SK-N-SH (cell line): ENCODE data around the gene SORL1.

Experiments used
- CHD2 ChIP-seq: fragments of 150-350 bp; IDR thresholded peaks from 2 replicates; pipeline ENCODE4 v1.6.1; 2018; ENCODE audit warnings: low read length; ENCODE audit not compliant: partially characterized antibody
- EZH2phosphoT487 ChIP-seq: fragments of 200-600 bp; sonication (generic); IDR thresholded peaks from 2 replicates; pipeline ENCODE4 v1.6.1; 2017; ENCODE audit warnings: low read depth, mixed run types, mild to moderate bottlenecking, antibody characterized with exemption, moderate library complexity, borderline replicate concordance
- POLR2AphosphoS5 ChIP-seq: IDR thresholded peaks from 2 replicates; pipeline ENCODE4 v1.6.1; 2012; ENCODE audit warnings: low read depth, low read length
- RAD21 ChIP-seq: IDR thresholded peaks from 2 replicates; pipeline ENCODE4 v1.6.1; 2012; ENCODE audit warnings: mild to moderate bottlenecking, low read length
- TF ChIP-seq, protein P1 (sequence below): fragments of 200-600 bp; sonication (generic); IDR thresholded peaks from 2 replicates; pipeline ENCODE4 v1.6.1; 2017; ENCODE audit warnings: antibody characterized with exemption, mild to moderate bottlenecking, moderate library complexity

DNA sequence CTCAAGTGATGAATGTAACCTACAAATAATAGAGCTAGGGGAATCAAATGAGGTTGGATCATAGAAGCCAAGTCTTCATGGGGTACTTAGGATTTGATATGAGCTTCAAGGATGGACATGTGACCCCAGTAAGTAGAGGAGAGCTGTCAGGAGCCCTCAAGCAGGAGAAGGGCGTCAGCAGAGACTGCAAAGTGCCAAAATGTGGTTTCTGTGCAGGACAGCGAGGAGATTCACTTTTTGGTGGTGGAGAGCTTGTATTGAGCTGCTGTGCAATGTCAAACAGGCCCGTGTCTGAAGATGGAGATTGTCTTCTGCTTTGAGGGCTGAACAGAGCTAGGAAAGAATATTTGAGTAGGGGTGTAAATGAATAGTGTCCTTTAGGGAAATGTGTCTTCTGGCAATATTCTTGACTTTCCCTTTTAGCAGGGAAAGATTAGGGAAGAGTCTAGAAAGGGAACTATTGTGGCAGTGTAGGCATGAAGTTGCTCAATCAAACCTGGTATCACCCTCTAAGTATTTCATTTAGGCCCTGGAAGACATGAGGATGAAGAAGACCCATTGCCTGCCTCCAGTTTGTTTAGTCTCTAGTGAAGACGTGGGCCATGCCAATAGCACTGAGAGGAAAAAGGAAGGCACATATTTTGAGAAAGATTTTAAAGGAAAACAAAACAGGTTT, 31.8 kb downstream of the SORL1 start:
- no peak for TF ChIP-seq POLR2AphosphoS5
- TF ChIP-seq, protein P1, sequence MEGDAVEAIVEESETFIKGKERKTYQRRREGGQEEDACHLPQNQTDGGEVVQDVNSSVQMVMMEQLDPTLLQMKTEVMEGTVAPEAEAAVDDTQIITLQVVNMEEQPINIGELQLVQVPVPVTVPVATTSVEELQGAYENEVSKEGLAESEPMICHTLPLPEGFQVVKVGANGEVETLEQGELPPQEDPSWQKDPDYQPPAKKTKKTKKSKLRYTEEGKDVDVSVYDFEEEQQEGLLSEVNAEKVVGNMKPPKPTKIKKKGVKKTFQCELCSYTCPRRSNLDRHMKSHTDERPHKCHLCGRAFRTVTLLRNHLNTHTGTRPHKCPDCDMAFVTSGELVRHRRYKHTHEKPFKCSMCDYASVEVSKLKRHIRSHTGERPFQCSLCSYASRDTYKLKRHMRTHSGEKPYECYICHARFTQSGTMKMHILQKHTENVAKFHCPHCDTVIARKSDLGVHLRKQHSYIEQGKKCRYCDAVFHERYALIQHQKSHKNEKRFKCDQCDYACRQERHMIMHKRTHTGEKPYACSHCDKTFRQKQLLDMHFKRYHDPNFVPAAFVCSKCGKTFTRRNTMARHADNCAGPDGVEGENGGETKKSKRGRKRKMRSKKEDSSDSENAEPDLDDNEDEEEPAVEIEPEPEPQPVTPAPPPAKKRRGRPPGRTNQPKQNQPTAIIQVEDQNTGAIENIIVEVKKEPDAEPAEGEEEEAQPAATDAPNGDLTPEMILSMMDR: no peak
- TF ChIP-seq CHD2: no peak
- no peak for TF ChIP-seq RAD21
- no peak for TF ChIP-seq EZH2phosphoT487
